VCaP (cell line): Measurements from ENCODE around the gene PGS1.

ENCODE experiments used
- H3K27ac ChIP-seq: fragments of 450-650 bp; 2 replicates; pipeline ENCODE4 v1.5.1; 2017
- CTCF ChIP-seq: fragments of 450-650 bp; conservative IDR thresholded peaks from 2 replicates; pipeline ENCODE4 v1.5.1; 2017; ENCODE audit warnings: mild to moderate bottlenecking, moderate library complexity

Gene PGS1

GRCh38 chr17:78401246-78401645, 22.8 kb downstream of the PGS1 start:
- no peak for TF ChIP-seq CTCF
- no peak overlapping the region for H3K27ac ChIP-seq

GRCh38 chr17:78401891-78402290, 23.4 kb downstream of the PGS1 start:
- TF ChIP-seq CTCF, result no peak

GRCh38 chr17:78403822-78404221, 25.4 kb downstream of the PGS1 start:
- no peak overlapping the region for H3K27ac ChIP-seq
- no peak for TF ChIP-seq CTCF

More at GRCh38 chr17:78401891-78402290, 23.4 kb downstream of the PGS1 start:
- H3K27ac ChIP-seq, result no peak overlapping the region

GRCh38 chr17:78406396-78406795, 27.9 kb downstream of the PGS1 start:
- TF ChIP-seq CTCF, result no peak
- no peak overlapping the region for H3K27ac ChIP-seq

- H3K27ac ChIP-seq, result no peak overlapping the region
- no peak for TF ChIP-seq CTCF
These were observed 28.5 kb downstream of the PGS1 start for GRCh38 chr17:78406920-78407319.

- no peak for TF ChIP-seq CTCF
- H3K27ac ChIP-seq, result peak overlapping the region; percentile 60; the same call in 1 of the 2 replicates
These were observed 29.0 kb downstream of the PGS1 start for GRCh38 chr17:78407387-78408000.

- TF ChIP-seq CTCF, result no peak
- peak overlapping the region; percentile 60 for H3K27ac ChIP-seq
These were observed 30.1 kb downstream of the PGS1 start for GRCh38 chr17:78408476-78409050.
